NCI-H1092 (cell line): ENCODE data around the gene MRPS14.
A peak's percentile ranks its signal among the peaks of the same experiment; 100 is the strongest.
"Not testable (repeated sequence)": the region's sequence is repeated elsewhere in the genome, so short reads cannot be mapped to it uniquely, and the experiment has no call there.

Experiments
- DNase-seq: peaks from one replicate; lab custom pipeline; 2025; lab: John Stamatoyannopoulos, UW

Gene MRPS14

DNA sequence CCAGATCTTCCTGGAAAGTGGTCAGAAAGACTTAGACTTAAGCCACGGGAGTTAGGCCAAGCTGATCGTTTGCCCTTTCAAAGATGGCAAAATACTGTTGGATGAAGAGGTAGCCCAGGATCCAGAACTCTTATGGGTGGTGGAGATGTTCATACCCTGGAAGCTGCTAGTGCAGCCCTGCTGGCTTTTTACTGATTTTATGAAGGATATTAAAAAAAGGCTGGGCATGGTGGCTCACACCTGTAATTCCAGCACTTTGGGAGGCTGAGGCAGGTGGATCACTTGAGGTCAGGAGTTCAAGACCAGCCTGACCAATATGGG lies 657 bp upstream of the MRPS14 start:
- not testable (repeated sequence) for DNase-seq

DNA sequence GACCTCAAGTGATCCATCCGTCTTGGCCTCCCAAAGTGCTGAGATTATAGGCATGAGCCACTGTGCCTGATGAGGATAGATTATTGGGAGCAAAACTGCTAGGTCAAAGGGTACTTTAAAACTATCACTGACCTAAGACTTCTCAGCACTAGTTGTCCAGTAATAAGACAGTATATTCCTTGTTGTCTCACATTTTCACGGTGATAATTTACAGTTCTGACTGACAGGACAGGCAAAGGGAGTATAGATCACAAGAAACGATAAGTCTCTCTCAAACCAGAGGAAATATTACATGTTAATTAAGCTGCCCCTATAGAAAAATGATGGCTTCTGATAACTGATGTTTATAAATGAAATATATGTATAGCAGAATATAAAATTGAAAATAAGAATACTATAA lies 3.7 kb downstream of the MRPS14 start:
- no peak for DNase-seq

DNA sequence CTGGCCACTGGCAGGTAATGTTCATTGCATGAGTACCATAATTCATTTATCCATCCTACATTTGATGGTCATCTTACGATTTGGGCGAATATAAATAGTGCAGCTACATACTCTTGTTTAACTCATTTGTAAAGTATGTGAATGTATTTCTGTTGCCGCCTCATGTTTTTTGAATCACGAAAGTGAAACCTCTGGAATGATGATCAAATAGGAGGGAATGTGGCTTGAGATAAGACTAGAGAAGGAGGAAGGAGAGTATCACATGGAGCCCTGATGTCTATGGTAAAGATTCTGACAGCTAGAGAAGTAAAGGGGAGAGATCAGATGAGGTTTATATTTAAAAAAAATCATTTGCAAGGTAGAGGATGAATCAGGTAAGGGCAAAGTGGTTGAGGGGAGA lies 8.0 kb downstream of the MRPS14 start:
- DNase-seq = no peak

DNA sequence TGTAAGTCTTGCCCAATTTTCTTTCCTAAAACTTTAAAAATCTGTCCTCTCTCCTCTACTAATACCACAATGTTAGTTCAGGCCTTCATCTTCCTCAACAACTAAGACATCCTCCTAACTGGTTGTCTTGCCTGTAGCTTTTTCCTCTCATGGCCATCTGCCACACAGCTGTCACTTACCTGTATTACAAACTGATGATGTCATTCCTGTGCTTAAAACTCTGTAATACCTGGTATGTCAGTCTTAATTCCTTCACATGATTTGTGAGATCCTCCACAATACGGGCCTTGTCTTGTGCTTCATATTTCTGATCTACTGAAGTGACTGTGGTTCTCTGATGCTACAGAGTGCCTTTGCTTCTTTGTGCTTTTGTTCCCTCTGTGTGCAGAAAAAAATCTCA lies 9.8 kb downstream of the MRPS14 start:
- no peak for DNase-seq

DNA sequence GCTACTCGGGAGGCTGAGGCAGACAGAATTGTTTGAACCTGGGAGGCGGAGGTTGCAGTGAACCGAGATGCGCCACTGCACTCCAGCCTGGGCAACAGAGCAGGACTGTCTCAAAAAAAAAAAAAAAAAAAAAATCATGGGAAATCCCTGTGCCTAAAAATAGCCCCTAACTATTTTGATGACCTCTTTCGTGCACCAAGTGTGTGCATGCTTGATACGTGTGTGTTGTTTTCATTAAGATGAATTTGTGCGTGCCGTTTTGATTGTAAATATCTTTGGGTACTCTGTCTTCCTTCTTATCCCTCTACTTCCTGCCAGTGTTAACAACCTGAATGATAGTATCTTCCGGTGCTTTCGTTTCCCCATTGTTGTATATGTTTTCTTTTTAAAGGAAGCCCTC lies 13.7 kb downstream of the MRPS14 start:
- no peak for DNase-seq

DNA sequence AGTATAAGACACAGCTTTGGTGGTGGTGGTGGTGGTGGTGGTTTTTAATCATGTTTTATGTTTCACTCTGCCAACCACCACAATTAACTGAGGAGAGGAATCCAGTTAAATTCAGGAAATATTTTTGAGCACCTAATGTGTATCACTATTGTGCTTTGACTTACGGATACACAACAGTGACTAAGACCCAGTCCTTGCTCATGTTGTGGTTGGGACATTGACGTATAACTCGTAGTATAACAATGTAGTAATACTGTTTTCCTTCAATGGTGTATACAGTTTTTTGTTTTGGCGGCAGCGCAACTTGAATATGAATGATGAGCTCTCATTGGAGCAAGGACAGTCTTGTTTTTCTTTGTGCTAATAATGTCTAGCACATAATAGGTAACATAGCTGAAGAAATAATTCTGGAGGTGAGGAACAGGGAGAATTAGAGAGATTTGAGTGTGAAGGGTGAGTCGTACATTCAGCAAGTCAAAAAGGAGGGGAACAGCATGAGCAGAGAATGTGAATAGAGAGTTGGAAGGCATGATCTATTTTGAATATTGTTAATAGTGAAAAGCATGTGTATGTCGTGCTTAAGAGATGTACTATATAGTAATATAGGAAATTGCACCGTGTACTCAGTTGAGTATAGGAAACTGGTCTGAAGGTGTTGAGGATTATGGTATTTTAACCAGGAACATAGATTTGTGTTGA lies 18.0 kb downstream of the MRPS14 start:
- no peak for DNase-seq

DNA sequence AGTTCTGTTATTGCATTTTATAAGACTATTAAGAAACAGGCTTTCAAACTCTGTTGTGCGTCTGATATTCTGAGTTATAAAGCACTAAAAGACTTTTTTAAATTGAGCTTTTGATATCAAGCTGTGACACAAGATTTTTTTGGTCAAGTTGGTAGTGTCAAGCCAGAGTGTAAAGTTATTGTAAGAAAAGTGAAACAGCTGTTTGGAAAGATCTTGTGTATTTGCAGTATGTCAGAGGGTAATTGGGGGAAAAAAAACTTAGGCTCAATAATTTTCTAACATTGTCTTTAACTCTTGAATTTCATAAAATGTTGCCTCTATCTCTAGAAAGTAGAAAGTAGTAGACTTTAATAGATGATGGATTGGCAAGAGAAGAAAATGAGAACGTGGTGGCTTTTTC lies 19.7 kb downstream of the MRPS14 start:
- DNase-seq = no peak

DNA sequence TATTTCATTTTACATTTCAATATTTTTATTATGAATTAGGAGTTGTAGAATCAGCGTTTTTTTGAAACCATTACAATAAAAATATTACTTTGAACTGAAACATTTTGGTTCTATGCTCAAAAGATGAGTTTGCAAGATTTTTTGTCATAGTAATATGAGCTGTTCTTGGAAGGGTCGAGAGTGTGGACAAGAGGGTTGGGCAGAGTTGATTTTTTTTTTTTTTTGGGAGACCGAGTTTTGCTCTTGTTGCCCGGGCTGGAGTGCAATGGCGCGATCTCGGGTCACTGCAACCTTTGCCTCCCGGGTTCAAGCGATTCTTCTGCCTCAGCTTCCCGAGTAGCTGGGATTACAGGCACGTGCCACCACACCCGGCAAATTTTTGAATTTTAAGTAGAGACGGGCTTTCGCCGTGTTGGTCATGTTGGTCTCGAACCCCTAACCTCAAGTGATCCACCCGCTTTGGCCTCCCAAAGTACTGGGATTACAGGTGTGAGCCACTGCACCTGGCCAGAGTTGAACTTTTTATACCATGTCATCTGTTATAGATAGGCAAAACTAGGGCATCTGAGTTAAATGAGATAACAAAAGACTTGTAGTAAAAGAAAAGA lies 20.2 kb downstream of the MRPS14 start:
- no peak for DNase-seq

DNA sequence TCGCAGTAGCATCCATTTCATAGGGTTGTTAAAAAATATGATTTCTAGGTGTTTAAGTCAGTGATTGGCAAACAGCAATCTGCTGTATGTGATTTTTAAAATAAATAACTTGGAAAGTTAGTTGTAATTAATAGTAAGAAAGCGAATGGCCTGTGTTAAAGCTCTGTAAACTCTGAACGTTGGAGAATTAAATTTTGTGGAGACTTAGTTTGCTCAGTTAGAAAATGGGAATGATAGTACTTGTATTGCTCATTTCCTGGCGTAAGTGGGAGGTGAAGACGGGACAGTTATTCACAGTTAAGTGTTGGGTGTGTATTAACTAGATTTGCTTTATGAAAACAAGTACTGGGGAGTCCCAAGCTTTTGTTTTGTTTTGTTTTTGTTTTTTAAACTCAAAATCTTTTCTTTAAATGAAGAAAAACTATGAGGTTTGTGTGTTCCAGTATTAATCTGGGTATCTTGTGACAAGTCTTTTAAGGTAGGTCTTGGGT lies 22.5 kb downstream of the MRPS14 start:
- DNase-seq = no peak

DNA sequence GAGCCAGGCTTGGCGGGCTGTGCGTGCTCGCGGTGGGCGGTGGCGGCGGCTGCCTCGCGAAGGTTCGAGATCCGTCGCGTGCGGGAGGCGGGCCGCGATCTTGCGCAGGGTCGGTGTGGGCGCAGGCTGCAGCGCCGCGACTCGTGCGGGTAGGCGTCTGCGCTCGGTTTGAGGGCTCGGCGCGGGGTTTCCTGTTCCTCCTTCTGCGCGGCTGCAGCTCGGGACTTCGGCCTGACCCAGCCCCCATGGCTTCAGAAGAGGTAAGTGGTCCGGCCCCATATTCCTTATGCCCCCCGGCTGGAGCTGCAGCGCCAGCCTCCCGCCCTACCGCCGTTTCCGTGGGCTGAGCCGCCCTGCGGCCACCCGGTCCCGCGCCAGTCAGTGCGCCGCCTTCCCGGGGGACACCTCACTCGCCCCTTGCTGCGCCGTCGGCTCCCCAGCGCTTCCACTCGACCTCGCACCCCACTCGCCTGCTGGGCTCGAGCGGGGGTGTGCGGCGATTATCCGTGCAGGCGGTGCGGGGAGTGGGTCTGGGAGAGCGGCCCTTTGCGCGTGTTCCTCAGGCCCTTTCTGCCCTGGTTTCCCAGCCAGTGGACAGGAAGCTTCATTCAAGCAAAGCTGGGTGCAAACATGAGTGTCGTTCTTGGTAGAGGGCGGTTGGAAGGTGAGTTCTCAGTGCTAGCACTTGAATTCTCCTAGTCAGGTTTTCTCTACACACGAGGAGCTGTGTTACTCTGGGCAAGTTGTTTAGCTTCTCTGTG lies 23.1 kb downstream of the MRPS14 start, which contains the start of gene CACYBP:
Gene CACYBP, plus strand, starts transcription at position 12 of the 761 bp plus-strand sequence. Its CDS starts 234 bp downstream, at position 246.
- DNase-seq = peak; percentile 37

DNA sequence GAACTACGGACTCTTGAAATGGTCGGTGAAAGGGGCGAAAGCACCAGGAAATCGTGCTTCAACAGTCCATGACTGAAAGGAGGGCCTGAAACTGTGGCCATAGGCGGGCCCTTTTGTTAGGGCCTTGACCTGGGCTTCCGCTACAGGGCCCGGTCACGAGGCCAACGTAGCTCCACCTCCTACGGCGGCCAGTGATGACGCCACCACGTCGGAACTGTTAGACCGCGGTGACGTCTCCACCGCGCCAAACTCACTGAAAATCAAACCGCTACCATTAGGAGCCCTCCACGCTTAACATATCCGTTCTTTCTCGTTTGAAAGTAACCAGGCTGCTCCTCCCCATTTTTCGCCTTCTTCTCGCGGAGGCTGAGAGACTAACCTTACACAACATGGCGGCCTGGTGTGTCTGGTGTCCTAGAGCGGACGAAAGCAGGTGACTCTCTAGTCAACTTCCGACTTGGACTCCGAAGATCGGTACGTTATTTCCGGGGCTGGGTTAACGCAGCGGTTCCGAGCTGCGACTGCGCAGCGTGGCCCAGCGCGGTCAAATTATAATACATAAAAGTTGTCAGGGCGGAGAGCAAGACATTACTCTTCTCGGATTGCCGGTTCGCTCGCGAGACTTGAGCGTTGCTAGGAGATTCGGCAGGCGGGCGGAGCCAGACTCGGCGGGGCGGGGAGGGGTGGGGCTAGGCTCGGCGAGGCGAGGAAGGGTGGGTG lies 23.8 kb downstream of the MRPS14 start:
- peak; percentile 99 for DNase-seq

DNA sequence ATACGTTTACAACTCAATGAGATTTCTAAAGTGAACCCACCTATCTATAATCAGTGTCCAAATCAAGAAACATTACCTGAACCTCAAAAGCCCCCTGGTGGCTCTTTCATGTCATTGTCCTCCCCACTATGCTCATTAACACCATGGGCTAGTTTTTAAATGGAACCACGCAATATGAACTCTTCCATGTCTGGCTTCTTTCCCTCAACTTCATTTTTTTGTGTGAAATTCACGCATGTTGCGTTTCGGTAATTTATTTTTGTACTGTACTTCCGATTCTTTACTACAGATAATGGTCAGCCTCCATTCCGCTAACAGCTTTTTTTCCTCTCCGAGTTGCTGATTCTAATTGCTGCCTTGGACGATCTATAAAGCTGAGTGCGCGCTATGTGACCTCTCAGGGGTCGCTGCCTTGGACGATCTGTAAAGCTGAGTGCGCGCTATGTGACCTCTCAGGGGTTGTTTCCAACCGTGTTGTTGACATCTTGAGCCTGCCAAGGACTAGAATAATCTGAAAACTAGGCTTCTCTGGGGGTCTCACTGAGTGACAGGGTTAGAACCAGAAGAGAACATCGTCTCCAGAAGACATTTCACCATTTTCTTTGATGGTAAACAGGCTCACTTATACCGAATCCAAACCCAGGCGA lies 24.5 kb downstream of the MRPS14 start:
- DNase-seq = peak; percentile 71

DNA sequence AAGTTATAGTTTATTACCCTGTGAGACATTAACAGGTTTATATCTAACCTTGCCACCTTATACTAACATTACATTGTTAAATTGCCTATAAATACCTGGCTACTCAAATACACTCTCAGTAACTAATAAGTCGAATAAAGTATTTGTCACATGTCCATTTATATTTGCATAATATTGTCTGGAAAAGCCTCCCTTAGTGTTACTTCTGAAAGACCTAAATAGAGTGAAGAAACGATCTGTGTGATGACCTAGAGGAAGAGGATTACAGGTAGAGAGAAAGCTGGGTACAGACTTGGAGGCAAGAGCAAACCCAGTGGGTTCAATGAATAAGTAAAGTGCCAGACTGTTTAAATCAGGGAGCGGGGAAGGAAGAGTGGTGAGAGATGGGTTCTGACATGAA lies 26.2 kb downstream of the MRPS14 start:
- no peak for DNase-seq

DNA sequence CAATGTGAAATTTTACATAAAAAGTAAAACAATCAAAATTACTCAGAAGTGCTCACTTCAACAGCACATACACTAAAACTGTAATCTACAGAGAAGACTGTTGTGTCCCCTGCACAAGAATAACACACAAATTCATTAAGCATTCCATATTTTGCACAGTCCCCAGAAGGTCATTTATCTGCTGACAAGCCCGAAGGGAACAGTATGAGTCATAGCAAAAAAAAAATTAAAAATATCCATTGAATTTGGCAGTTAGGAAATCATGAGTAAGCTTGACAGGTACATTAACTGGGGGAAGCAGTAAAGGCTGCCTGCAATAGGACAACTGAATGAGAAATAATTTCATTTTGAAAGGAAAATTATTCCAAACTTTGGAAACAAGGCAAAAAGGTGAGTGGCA lies 26.7 kb downstream of the MRPS14 start:
- DNase-seq = no peak

DNA sequence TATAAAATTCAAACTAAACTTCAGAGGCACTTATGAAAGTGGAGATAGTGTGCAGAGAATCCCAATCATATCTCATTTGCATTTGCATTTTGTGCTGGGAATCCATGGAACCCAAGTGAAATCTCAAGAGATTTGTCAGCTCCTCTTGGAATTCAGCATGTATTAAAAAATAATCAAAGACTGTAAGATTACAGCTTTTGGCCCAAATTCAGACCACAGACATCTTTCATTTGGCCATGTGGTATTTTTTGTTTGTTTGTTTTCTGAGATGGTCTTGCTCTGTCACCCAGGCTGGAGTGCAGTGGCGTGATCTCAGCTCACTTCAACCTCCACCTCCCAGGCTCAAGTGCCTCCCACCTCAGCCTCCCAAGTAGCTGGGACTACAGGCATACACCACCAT lies 27.3 kb downstream of the MRPS14 start:
- no peak for DNase-seq

DNA sequence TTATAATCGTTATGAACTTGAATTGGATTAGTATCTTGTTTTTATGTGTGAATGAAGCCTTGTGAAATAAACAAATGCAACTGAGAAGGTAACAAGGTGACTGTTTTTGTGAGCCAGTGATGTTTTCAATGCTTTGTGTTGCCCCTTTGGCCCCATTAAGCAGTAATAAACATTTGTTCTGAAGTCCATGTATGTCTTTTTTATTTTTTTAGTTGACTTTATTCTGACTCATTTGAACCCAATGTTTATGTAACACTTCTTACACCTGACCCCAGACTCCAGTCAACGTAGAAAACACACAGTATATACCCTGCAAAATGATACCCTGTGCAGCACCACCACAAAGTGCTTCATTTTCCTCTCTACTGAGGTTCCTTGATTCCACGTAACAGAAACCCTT lies 28.1 kb downstream of the MRPS14 start:
- DNase-seq = no peak

DNA sequence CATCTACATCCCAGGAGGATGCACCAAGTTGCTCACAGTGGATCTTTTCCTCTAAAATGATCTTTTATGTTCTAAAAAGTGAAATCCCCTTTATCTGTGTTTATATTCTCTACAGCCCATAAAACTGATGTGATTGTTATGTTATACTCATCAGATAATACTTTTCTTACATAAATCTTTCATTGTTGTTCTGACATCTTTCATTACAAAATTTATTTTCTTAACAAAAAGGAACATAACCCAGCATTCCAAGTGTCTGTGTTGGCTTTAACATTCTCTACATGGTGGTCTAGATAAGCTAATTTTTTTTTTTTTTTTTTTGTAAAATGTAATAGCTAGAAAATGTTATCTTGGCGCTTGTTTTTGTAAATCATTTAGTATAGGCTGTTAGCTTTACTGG lies 31.8 kb downstream of the MRPS14 start:
- DNase-seq = no peak

DNA sequence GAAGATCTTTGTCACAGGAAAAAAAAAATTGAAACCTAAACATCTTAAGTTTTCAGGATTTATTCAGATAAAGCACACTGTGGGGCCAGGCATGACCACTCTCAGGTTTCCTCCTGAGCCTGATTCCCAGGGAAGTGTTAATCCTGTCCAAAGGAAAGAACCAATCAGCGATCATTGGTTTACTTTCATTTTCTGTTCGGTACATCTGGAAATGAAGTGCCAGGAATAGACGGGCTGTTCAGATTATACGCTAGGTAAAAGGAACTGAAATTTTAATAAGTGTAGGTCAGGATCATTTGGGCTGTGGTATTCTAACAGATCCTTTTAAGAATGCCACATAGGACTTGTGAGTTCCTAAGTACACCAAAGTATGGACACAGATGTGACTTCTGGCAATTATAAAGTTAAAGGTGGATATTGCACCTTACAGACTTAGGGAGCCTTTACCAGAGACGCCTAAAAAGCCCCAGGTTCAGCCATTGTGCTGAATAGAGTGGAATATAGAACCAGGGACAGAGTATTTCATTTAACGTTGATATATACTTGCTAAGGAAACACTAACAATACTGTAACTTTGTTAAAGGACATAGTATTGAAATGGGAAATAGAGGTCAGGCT lies 32.7 kb downstream of the MRPS14 start:
- DNase-seq = no peak

DNA sequence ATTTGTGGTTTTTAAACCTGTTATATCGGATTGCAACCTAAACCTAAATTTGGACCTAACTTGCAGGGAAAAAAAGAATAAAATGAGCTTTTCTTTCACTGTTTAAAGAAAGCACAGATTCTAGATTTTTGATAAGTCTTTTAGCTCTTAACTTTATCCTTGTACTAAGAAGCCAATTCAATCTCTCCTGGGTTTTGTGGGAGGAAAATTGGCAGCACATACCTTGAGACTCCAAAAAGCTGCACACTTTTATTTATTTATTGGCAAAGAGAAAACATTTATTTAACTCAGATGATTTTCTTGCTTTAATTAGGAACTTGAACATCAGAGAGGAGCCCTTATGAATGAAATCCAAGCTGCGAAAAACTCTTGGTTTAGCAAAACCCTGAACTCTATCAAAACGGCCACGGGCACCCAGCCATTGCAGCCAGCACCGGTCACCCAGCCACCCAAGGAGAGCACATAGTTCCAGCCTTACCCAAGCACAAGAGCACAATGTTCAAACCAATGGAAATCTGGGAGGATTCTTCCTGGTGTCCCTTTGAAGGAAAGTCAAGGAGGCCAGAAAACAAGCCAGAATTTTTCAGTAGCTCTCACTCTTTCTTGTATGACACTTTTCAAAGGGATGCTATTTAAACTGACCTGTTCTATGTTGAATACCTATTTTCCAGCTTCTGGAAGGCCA lies 33.5 kb downstream of the MRPS14 start:
- no peak for DNase-seq

DNA sequence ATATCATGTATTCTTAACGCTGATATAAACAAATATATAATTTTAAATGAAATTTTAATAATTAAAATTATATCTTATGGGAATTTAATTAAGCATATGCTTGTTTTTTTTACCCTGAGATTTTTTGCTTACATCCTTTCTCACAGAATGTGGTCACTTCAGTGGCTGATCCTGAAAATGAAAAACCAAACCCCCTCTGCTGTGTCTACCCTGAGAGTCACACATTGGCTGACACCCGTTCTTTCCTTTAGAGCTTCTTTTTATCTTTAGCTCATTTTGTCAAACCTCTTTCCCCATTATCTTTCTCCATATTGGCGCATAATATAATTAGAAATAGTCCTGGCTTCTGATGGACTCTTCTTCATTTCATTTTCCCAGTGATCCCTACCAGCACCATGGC lies 34.2 kb downstream of the MRPS14 start:
- DNase-seq = no peak

DNA sequence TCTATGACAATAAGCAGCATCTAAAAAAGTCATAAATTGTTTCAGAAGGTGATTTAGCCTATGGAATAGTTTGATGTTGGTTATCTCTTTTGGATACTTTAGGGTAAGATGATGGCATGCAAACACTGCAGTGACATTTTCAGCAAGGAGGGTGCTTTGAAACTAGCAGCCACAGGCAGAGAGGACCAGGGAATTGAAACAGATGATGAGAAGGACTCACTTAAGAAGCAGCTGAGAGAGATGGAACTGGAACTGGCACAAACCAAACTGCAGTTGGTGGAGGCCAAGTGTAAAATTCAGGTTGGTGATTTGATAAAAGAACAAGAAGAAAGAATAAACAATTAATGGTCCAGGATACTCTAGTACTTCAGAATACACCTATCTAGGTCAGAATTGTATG lies 34.7 kb downstream of the MRPS14 start:
- DNase-seq = no peak
